ENCODE measurements around the gene UAP1L1.

DNA sequence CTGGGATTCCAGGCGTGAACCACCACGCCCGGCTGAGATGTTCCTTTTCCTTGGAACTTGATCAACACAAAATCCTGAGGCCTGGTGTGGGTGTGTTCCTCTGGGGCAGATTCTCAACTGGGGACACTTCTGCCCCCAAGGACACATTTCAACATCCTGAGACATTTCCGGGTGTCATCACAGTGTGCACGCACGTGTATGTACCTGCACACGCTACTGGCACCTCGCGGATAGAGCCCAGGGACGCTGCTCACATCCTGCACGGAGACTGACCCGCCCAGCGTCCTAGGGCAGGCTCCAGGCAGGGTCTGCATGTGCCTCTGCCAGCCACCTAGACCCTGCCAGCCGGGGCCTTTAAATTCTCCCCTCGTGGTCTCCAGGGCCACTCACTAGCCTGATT is 14.9 kb upstream of the UAP1L1 start:
- TF ChIP-seq, protein P1, sequence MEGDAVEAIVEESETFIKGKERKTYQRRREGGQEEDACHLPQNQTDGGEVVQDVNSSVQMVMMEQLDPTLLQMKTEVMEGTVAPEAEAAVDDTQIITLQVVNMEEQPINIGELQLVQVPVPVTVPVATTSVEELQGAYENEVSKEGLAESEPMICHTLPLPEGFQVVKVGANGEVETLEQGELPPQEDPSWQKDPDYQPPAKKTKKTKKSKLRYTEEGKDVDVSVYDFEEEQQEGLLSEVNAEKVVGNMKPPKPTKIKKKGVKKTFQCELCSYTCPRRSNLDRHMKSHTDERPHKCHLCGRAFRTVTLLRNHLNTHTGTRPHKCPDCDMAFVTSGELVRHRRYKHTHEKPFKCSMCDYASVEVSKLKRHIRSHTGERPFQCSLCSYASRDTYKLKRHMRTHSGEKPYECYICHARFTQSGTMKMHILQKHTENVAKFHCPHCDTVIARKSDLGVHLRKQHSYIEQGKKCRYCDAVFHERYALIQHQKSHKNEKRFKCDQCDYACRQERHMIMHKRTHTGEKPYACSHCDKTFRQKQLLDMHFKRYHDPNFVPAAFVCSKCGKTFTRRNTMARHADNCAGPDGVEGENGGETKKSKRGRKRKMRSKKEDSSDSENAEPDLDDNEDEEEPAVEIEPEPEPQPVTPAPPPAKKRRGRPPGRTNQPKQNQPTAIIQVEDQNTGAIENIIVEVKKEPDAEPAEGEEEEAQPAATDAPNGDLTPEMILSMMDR (IDR thresholded peaks at IDR 0.05) = no peak
- no peak for TF ChIP-seq POLR2A (IDR thresholded peaks at IDR 0.05)
